Omental fat pad (tissue), 4 donors: ENCODE measurements around the gene NEK7. TPM values are rescaled to one million over a fixed set of nuclear protein-coding genes. Genes with fewer than 3 reads are reported as not detected.

ENCODE experiments used
- ATAC-seq: fragments of 150-250 bp; one replicate; pipeline ENCODE4 v1.9.1; 2016; ENCODE audit warnings: mild to moderate bottlenecking, moderate library complexity; ENCODE audit not compliant: low FRiP score
- DNase-seq: peaks from one replicate; pipeline ENCODE4 v3.0.0-alpha.2; 2019; ENCODE audit warnings: low spot score
- CTCF ChIP-seq, 3 donors: fragments of 450-650 bp; IDR thresholded peaks; one replicate each; pipeline ENCODE4 v1.5.1; 2016 to 2017; ENCODE audit warnings: antibody characterized with exemption in 3 of 3, mild to moderate bottlenecking in 3 of 3, moderate library complexity in 2 of 3
- total RNA-seq, 4 donors: library from RNA; depleted of rRNA; stranded (reverse); fragments of >200 nt; gene quantifications; one replicate each; pipeline ENCODE4 v1.1.0, GENCODE V29; 2016

Gene NEK7
- total RNA-seq, 4 donors from 2014 or later, result 75.0 to 115 (median 89.9) TPM

GRCh38 chr1:198280080-198280479, 123.3 kb downstream of the NEK7 start:
- ATAC-seq (no peak), DNase-seq (no peak)
- no peak for TF ChIP-seq CTCF (IDR thresholded peaks at IDR 0.05)

- DNase-seq (no peak), ATAC-seq (no peak)
- no peak for TF ChIP-seq CTCF (IDR thresholded peaks at IDR 0.05)
Measured at GRCh38 chr1:198281911-198282310, 125.1 kb downstream of the NEK7 start.

- ATAC-seq, result no peak
- TF ChIP-seq CTCF (IDR thresholded peaks at IDR 0.05), result no peak
- no peak for DNase-seq
Measured at GRCh38 chr1:198283222-198283621, 126.4 kb downstream of the NEK7 start.

- TF ChIP-seq CTCF (IDR thresholded peaks at IDR 0.05), result no peak
- no peak for ATAC-seq
Measured at GRCh38 chr1:198287916-198288315, 131.1 kb downstream of the NEK7 start.

GRCh38 chr1:198290089-198290683, 133.4 kb downstream of the NEK7 start:
- no peak for ATAC-seq
- no peak for TF ChIP-seq CTCF (IDR thresholded peaks at IDR 0.05)
- no peak for DNase-seq

More at GRCh38 chr1:198287916-198288315, 131.1 kb downstream of the NEK7 start:
- DNase-seq, result no peak

GRCh38 chr1:198291036-198291435, 134.2 kb downstream of the NEK7 start:
- TF ChIP-seq CTCF (IDR thresholded peaks at IDR 0.05), result no peak
- DNase-seq, result no peak
- ATAC-seq, result no peak

GRCh38 chr1:198291924-198292323, 135.1 kb downstream of the NEK7 start:
- TF ChIP-seq CTCF (IDR thresholded peaks at IDR 0.05), result no peak
- DNase-seq, result no peak
- no peak for ATAC-seq
